DMS114 treated with DMSO at 0.1 percent for 48 hours (cell line): ENCODE measurements around the gene KMT2E.
"Not testable (repeated sequence)": the region's sequence is repeated elsewhere in the genome, so short reads cannot be mapped to it uniquely, and the experiment has no call there.

Experiments
- DNase-seq: peaks from one replicate; lab custom pipeline; 2025; ENCODE audit not compliant: unreplicated experiment; lab: John Stamatoyannopoulos, UW

Gene KMT2E, protein sequence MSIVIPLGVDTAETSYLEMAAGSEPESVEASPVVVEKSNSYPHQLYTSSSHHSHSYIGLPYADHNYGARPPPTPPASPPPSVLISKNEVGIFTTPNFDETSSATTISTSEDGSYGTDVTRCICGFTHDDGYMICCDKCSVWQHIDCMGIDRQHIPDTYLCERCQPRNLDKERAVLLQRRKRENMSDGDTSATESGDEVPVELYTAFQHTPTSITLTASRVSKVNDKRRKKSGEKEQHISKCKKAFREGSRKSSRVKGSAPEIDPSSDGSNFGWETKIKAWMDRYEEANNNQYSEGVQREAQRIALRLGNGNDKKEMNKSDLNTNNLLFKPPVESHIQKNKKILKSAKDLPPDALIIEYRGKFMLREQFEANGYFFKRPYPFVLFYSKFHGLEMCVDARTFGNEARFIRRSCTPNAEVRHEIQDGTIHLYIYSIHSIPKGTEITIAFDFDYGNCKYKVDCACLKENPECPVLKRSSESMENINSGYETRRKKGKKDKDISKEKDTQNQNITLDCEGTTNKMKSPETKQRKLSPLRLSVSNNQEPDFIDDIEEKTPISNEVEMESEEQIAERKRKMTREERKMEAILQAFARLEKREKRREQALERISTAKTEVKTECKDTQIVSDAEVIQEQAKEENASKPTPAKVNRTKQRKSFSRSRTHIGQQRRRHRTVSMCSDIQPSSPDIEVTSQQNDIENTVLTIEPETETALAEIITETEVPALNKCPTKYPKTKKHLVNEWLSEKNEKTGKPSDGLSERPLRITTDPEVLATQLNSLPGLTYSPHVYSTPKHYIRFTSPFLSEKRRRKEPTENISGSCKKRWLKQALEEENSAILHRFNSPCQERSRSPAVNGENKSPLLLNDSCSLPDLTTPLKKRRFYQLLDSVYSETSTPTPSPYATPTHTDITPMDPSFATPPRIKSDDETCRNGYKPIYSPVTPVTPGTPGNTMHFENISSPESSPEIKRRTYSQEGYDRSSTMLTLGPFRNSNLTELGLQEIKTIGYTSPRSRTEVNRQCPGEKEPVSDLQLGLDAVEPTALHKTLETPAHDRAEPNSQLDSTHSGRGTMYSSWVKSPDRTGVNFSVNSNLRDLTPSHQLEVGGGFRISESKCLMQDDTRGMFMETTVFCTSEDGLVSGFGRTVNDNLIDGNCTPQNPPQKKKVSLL (N-terminal part only)

GRCh38 chr7:105013816-105014692, at the start of gene KMT2E:
TSS of gene KMT2E (plus strand) at chr7:105014205. CDS start at chr7:105040953, 26,748 bp downstream.
- peak; percentile 63 for DNase-seq

GRCh38 chr7:104964626-104965236, 49.3 kb upstream of the KMT2E start:
- DNase-seq, result no peak

DNA sequence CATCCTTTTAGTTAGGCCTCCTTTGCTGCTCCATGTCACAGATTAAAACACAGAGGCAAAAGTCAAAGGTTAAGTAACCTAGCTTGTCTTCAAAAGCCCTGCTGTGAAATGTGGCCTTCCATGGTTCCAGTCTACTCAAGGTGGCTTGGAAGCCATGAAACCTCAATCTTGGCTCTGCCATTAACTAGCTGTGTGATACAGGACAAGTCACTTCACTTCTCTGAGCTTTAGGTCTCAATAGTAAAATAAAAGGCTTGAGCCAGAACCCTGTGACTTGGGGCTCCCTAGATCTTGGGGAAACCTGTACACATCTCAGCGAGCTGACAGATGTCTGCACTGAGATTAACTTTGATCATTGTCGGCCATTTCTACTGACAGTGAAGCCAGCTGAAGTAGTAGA, 48.0 kb upstream of the KMT2E start:
- no peak for DNase-seq

GRCh38 chr7:104967088-104967487, 46.9 kb upstream of the KMT2E start:
- no peak for DNase-seq

DNA sequence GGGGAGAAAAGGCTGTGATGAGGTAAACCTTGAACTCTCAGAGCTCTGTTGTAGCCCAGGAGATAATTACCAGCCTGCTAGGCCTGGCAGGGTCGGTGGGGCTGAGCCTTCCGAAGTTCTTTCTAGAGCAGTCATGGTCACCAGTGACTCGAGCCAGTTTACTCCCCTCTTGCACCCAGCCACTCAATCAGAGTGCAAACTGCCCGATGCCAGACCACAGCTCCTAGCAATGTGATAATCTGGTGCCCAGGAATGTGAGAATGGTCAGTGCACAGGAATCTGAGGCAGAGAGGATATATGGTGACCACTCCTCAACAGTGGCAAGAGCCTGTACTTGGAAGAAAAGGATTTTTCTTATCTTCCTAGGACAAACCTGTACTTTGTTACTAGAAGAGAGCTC, 46.4 kb upstream of the KMT2E start:
- DNase-seq, result no peak

GRCh38 chr7:104968648-104969047, 45.4 kb upstream of the KMT2E start:
- no peak for DNase-seq

- DNase-seq, result no peak
These were observed 44.8 kb upstream of the KMT2E start for GRCh38 chr7:104969183-104969582.

DNA sequence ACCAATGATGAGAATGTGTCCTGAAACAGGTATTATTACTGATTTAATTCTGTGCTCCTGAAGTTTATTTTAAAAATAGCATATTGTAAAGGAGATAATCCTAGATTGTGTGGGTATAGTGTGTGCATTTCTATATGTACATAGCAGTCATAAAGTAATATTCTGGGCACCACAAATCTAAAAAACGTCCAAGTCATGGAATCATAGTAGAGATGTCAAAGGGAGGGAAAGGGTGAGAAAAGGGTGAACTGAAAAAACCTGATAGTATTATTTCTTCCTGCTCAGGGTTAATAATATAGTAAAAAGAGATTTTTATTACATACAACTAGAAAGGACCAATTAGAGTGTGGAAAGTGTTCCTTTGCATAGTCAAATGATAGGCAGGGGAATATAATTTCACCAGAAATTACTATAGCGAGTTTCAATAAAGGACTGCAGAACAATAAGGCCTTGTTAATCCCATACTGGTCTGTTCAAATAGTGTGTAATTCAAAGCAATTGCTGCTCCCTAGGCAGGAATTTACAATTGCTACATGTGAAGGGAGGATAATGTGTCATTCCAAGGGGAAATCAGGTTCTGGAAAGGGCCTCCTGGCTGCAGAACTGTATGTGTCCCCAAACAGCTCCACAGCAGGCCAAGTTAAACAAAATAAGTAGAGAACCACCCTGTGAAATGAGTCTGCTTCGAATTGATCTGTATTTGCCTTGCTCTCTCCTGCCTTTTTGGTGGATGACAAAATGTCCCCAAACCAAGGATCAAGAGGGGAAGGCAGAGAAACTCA, 42.5 kb upstream of the KMT2E start:
- no peak for DNase-seq

DNA sequence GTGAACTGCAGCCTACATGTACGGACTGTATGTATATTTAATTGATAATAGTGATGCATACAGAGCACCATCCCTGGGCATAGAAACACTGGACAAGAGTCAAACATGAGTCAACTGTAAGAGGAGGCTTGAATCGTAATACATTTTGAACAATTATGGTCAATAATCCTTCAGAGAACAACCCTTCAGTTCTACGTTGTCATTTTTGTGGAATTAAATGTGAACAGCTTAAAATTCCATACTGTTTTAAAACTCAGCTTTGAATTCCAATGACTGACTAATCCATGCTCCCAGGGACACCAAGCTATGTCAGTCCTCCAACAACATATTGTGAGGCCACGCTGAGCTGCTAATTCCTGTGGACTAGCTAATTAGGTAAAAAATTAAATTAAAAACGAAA, 41.5 kb upstream of the KMT2E start:
- DNase-seq, result no peak

GRCh38 chr7:104973227-104973626, 40.8 kb upstream of the KMT2E start:
- DNase-seq, result no peak

- no peak for DNase-seq
These were observed 40.0 kb upstream of the KMT2E start for GRCh38 chr7:104973909-104974415.

GRCh38 chr7:104975553-104975952, 38.5 kb upstream of the KMT2E start:
- not testable (repeated sequence) for DNase-seq

- no peak for DNase-seq
These were observed 36.9 kb upstream of the KMT2E start for GRCh38 chr7:104976966-104977636.

DNA sequence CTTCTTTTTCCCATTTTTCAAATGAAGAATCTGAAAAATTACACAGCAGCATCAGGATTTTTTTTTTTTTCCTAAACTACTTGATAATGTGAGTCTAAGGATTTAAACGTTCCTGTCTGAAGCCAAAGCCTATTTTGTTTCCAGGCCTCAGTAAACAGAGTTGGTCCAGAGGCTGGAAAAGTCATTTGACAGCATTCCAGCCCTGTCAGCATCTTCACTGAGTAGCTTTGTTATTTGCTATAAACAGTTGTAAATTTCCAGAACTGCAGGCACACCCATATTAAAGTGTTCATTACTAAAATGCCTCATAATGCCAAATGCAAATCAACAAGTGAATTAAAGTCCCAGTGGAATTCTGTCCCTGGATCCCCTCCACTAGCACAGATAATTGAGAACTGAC, 35.5 kb upstream of the KMT2E start:
- DNase-seq, result no peak

GRCh38 chr7:104979167-104979841, 34.7 kb upstream of the KMT2E start:
- DNase-seq, result no peak

DNA sequence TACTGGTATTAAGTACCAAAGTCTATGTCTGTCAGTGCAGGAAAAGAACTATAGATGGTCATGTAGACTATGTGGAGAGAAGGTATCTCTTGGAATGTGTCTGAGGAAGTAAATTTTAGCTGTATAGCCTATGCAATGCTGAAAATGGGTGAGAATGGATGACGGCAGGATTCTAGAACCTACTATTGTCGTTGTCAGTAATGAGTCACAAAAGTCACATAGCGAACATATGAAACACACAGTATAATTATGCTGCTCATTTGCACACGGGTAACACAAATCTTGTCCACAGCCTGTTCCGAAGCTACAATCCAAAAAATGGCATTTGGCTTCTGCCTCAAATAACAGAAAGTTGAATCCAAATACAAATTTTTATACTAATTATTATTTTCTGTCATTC, 33.6 kb upstream of the KMT2E start:
- DNase-seq, result no peak

DNA sequence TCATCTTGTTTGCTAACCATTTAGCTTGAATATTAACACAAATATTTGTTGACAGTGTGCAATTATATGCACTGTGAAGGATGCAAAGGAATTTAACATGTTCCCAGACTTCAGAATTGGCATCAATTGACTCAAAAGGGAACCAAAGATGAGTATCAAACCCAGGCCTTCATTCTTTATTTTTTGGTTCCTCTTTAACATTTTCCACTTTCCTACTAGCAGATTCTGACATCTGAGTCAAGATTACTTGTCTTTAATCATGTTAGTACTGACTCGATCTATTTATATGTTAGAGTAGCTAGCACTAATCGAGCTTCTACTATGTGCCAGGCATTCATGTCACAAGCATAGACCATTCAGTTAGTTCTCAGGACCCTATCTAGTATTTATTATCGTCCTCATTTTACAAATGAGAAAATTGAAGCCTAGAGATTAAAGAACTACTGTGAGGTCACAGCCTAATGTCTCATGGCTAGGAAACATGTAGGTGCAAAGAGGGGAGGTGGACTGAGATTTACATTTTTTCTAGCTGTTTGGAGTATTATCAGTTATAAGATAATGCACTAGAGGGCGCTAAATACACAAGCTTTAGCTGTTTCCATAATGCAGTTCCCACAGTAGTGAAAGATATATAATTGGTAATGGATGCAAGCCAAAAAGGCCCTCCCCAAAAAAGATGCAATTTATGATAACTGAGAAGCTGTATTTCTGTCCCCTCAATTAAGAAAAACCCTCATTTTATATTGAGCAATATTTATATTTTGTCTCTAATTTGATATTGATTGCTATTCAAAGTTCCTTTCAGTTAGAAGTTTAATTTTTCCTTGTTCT, 32.9 kb upstream of the KMT2E start:
- DNase-seq, result peak; percentile 68
